PC-3 (cell line): Measurements from ENCODE around the gene EFCAB3. TPM values are rescaled to one million over a fixed set of nuclear protein-coding genes. Genes with fewer than 3 reads are reported as not detected.
A peak's percentile ranks its signal among the peaks of the same experiment; 100 is the strongest.
"Not testable (repeated sequence)": the region's sequence is repeated elsewhere in the genome, so short reads cannot be mapped to it uniquely, and the experiment has no call there.

Experiments used
- ATAC-seq: fragments of 200-7000 bp; cut with Tn5 transposase; 2 replicates; pipeline ENCODE4 v1.9.1; 2020; ENCODE audit warnings: mild to moderate bottlenecking, moderate library complexity
- BruUV-seq: library from RNA; stranded (reverse); fragments of 400-500 nt; replicated peaks from 2 replicates; lab custom pipeline; 2021; lab: Mats Ljungman, UMichigan
- CTCF ChIA-PET: fragments of 300-600 bp; sonication (Branson Sonifier 250); formaldehyde crosslinking; loops from one replicate; lab custom pipeline; 2022; ENCODE audit warnings: antibody characterized with exemption; lab: Charles Lee
- POLR2A ChIA-PET: fragments of 300-600 bp; sonication (Branson Sonifier 250); formaldehyde crosslinking; loops from one replicate; lab custom pipeline; 2022; ENCODE audit warnings: antibody characterized with exemption; ENCODE audit not compliant: unreplicated experiment; lab: Charles Lee
- DNase-seq: peaks from one replicate; pipeline ENCODE4 v3.0.0-alpha.2; 2015
- H2AFZ ChIP-seq: fragments of 300-600 bp; sonication (generic); 2 replicates; pipeline ENCODE4 v1.6.0; 2016; ENCODE audit warnings: antibody characterized with exemption, low read length
- H3F3A ChIP-seq: fragments of 300-600 bp; sonication (generic); one replicate; pipeline ENCODE4 v1.6.0; 2017; ENCODE audit warnings: antibody characterized with exemption, low read length, control low read depth, mild to moderate bottlenecking; ENCODE audit not compliant: unreplicated experiment
- H3K27ac ChIP-seq: fragments of 300-600 bp; sonication (generic); 2 replicates; pipeline ENCODE4 v1.5.1; 2016; ENCODE audit warnings: mild to moderate bottlenecking, low read length
- H3K27me3 ChIP-seq: fragments of 300-600 bp; sonication (generic); 2 replicates; pipeline ENCODE4 v1.6.1; 2016; ENCODE audit warnings: low read length, mixed read lengths
- H3K36me3 ChIP-seq: fragments of 300-600 bp; sonication (generic); 2 replicates; pipeline ENCODE4 v1.6.1; 2016; ENCODE audit warnings: low read depth, mixed run types, low read length, mixed read lengths
- H3K4me1 ChIP-seq: fragments of 300-600 bp; sonication (generic); 2 replicates; pipeline ENCODE4 v1.5.1; 2016; ENCODE audit warnings: low read length; ENCODE audit not compliant: insufficient read depth
- H3K4me2 ChIP-seq: fragments of 300-600 bp; sonication (generic); 2 replicates; pipeline ENCODE4 v1.6.0; 2016; ENCODE audit warnings: low read length
- H3K4me3 ChIP-seq: fragments of 300-600 bp; sonication (generic); 2 replicates; pipeline ENCODE4 v1.5.1; 2016; ENCODE audit warnings: mild to moderate bottlenecking, low read length, mixed read lengths
- H3K79me2 ChIP-seq: fragments of 300-600 bp; sonication (generic); 2 replicates; pipeline ENCODE4 v1.6.1; 2017; ENCODE audit warnings: low read length, mixed read lengths
- H3K9ac ChIP-seq: fragments of 300-600 bp; sonication (generic); 2 replicates; pipeline ENCODE4 v1.6.0; 2016; ENCODE audit warnings: mild to moderate bottlenecking, low read length
- H3K9me2 ChIP-seq: fragments of 300-600 bp; sonication (generic); replicated peaks from 2 replicates; pipeline ENCODE4 v1.6.1; 2016; ENCODE audit warnings: mixed run types, low read length, mixed read lengths
- H3K9me3 ChIP-seq: fragments of 300-600 bp; sonication (generic); 2 replicates; pipeline ENCODE4 v1.6.1; 2016; ENCODE audit warnings: low read length, mixed read lengths
- H4K20me1 ChIP-seq: fragments of 300-600 bp; sonication (generic); 2 replicates; pipeline ENCODE4 v1.6.1; 2016; ENCODE audit warnings: low read length, mixed read lengths
- intact Hi-C: fragments of 100-400 bp; cut with micrococcal nuclease; formaldehyde crosslinking; loops from 2 replicates; pipeline ENCODE4 v1.9.0; 2023
- total RNA-seq: library from RNA; depleted of rRNA; stranded (reverse); fragments of >200 nt; gene quantifications from 2 replicates; pipeline ENCODE4 v1.2.3, GENCODE V29; 2014
- TF ChIP-seq, protein P1 (sequence below): fragments of 300-600 bp; sonication (generic); conservative IDR thresholded peaks from 2 replicates; pipeline ENCODE4 v1.5.1; 2017; ENCODE audit warnings: antibody characterized with exemption, low read depth, mild to moderate bottlenecking, low read length

The EFCAB3 gene
- total RNA-seq, 1 experiment from 2014 or later = not detected

DNA sequence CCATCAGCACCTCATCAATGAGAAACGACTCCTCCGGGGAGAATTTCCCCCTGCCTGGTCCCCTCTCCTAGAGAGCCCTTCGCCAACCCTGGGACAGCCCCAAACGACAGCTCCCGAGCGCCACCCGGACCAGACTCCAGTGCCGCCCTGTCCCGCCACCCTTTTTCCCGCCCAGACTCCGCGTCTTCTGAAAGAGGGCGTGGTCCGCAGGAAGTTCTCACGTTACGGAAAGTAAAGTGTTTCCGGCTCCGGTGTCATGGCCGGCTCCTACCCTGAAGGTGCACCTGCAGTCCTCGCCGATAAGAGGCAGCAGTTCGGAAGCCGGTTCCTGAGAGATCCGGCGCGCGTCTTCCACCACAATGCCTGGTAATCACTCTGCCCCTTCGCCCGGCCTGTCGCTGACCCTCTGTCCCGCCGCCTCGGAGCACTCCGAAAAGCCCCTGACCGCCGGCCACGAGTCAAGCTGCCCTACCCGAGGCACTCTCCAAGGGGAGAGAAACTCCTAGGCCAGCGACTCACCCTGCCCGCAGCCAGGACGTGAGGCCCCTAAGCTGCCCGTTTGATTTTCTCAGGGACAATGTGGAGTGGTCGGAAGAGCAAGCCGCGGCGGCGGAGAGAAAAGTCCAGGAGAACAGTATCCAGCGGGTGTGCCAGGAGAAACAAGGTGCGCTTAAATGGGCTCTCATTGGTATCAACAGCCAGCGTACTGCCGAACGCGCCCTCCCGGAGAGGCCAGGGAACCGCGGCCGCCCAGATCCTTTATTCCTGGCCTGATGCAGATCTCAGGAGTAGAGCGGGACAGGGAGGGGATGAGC is 43.5 kb downstream of the EFCAB3 start, which contains the start of gene METTL2A:
Gene METTL2A (plus strand): TSS at position 251 of the 815 bp plus-strand sequence. CDS start 6 bp downstream, at position 257.
- TF ChIP-seq, protein P1, sequence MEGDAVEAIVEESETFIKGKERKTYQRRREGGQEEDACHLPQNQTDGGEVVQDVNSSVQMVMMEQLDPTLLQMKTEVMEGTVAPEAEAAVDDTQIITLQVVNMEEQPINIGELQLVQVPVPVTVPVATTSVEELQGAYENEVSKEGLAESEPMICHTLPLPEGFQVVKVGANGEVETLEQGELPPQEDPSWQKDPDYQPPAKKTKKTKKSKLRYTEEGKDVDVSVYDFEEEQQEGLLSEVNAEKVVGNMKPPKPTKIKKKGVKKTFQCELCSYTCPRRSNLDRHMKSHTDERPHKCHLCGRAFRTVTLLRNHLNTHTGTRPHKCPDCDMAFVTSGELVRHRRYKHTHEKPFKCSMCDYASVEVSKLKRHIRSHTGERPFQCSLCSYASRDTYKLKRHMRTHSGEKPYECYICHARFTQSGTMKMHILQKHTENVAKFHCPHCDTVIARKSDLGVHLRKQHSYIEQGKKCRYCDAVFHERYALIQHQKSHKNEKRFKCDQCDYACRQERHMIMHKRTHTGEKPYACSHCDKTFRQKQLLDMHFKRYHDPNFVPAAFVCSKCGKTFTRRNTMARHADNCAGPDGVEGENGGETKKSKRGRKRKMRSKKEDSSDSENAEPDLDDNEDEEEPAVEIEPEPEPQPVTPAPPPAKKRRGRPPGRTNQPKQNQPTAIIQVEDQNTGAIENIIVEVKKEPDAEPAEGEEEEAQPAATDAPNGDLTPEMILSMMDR = 0 out of 2 replicates have a peak, but pooled peaks have one; percentile 32
- H3K27me3 ChIP-seq, POLR2A ChIA-PET, H3K36me3 ChIP-seq, CTCF ChIA-PET, H4K20me1 ChIP-seq, H3F3A ChIP-seq, H3K9me2 ChIP-seq, H3K4me1 ChIP-seq, H3K9me3 ChIP-seq: not testable (repeated sequence)
- H3K9ac ChIP-seq = peak within 1 kb of the TSS; percentile 88
- TSS peak; percentile 74 for BruUV-seq
- peak within 1 kb of the TSS; percentile 36 for H3K27ac ChIP-seq
- peaks cover 36% of the 10 kb centered on the region for H3K79me2 ChIP-seq
- peak within 1 kb of the TSS; percentile 86 for H3K4me3 ChIP-seq
- DNase-seq (peak; percentile 97), ATAC-seq (peak; percentile 94)
- H3K4me2 ChIP-seq = peak within 1 kb of the TSS; percentile 97
- intact Hi-C loops = loop anchor here (5.0 kb wide), 1 partner anchor 48 kb away; no protein-coding TSS in a partner anchor
- H2AFZ ChIP-seq = peak within 1 kb of the TSS; percentile 90

GRCh38 chr17:62426214-62426613 is 45.9 kb downstream of the EFCAB3 start:
- ATAC-seq, H3K36me3 ChIP-seq, intact Hi-C loops, H3K4me3 ChIP-seq, H3F3A ChIP-seq, BruUV-seq, H3K9me2 ChIP-seq, H3K4me1 ChIP-seq, DNase-seq, H3K27ac ChIP-seq, H3K9me3 ChIP-seq, H4K20me1 ChIP-seq, H3K4me2 ChIP-seq, CTCF ChIA-PET, H2AFZ ChIP-seq, H3K9ac ChIP-seq, H3K27me3 ChIP-seq, POLR2A ChIA-PET: not testable (repeated sequence)
- H3K79me2 ChIP-seq = peaks cover 36% of the 10 kb centered on the region

GRCh38 chr17:62435251-62435650 is 54.9 kb downstream of the EFCAB3 start:
- H2AFZ ChIP-seq, H3K4me2 ChIP-seq, H3K4me1 ChIP-seq, H3K36me3 ChIP-seq, BruUV-seq, intact Hi-C loops, H3K9me2 ChIP-seq, H3K9ac ChIP-seq, H3K79me2 ChIP-seq, H3K27ac ChIP-seq, H3F3A ChIP-seq, H4K20me1 ChIP-seq, POLR2A ChIA-PET, H3K27me3 ChIP-seq, CTCF ChIA-PET, DNase-seq, H3K9me3 ChIP-seq, H3K4me3 ChIP-seq, ATAC-seq: not testable (repeated sequence)

GRCh38 chr17:62441181-62441580 is 60.8 kb downstream of the EFCAB3 start:
- H3K36me3 ChIP-seq = peaks cover 22% of the 10 kb centered on the region
- H3K27me3 ChIP-seq, ATAC-seq, H3K9me3 ChIP-seq, POLR2A ChIA-PET, DNase-seq, intact Hi-C loops, H4K20me1 ChIP-seq, H3K4me3 ChIP-seq, H3K9me2 ChIP-seq, H3K79me2 ChIP-seq, CTCF ChIA-PET, H3F3A ChIP-seq, H3K27ac ChIP-seq, BruUV-seq, H3K4me2 ChIP-seq, H2AFZ ChIP-seq, H3K9ac ChIP-seq, H3K4me1 ChIP-seq: not testable (repeated sequence)
